Measurements from ENCODE around the gene OR2F1.

- TF ChIP-seq CTCF (IDR thresholded peaks at IDR 0.05) (no peak), POLR2A (IDR thresholded peaks at IDR 0.05) (no peak)
Observed at GRCh38 chr7:143938379-143939243, 16.0 kb upstream of the OR2F1 start.
